ENCODE results near the gene WDR59.
"Not testable (repeated sequence)": the region's sequence is repeated elsewhere in the genome, so short reads cannot be mapped to it uniquely, and the experiment has no call there.

The WDR59 gene

DNA sequence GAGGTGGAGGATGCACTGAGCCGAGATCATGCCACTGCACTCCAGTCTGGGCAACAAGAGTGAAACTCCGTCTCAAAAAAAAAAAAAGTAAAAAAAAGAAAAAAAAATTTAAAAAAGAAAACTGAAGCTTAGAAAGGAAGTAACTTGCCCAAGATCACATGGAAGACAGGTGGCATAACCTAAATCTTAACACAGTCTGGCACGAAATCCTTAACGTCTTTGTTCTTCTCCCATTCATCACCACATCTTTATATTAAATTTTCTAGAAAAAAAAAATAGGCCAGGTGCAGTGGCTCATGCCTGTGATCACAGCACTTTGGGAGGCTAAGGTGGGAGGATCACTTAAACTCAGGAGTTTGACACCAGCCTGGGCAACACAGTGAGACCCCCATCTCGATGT lies 9.3 kb downstream of the WDR59 start:
- DNase-seq = no peak

GRCh38 chr16:74973304-74973703 lies 11.6 kb downstream of the WDR59 start:
- DNase-seq = no peak

DNA sequence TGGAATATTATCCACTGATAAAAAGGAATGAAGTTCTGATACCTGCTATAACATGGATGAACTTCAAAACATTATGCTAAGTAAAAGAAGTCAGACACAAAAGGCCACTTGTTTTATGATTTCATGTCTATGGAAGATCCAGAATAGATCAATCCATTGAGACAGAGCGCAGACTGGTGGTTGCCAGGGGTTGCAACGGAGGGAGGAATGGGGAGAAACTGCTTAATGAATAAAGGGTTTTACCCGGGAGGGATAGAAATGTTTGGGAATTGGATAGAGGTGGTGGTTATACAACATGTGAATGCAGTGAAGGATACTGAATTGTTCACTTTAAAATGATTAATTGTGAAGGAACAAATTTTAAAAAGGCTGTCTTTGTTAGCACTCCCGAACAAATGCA lies 30.2 kb downstream of the WDR59 start:
- no peak for DNase-seq

DNA sequence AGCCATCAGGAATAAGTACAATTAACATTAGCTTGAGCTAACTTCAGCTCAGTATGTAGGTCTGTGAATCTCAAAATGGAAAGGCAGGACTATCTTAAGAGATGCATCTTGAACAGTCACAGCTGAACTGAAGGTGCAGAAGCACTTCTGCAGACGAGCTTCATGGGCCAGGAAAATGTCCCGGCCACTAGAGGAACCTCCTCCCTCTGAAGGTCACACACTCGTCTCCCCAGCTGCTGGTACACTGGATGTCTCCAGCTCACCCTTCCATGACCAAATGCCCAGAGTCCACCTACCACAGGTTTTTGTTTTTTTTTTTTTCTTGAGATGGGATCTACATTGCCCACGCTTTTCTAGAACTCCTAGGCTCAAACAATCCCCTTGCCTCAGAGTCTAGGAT lies 33.2 kb downstream of the WDR59 start:
- DNase-seq = no peak

GRCh38 chr16:74951206-74951605 lies 33.7 kb downstream of the WDR59 start:
- DNase-seq = no peak

- no peak for DNase-seq
These were observed 34.4 kb downstream of the WDR59 start for GRCh38 chr16:74950511-74950910.

GRCh38 chr16:74949309-74949708 lies 35.6 kb downstream of the WDR59 start:
- DNase-seq = no peak

- no peak for DNase-seq
These were observed 40.5 kb downstream of the WDR59 start for GRCh38 chr16:74944466-74944865.

DNA sequence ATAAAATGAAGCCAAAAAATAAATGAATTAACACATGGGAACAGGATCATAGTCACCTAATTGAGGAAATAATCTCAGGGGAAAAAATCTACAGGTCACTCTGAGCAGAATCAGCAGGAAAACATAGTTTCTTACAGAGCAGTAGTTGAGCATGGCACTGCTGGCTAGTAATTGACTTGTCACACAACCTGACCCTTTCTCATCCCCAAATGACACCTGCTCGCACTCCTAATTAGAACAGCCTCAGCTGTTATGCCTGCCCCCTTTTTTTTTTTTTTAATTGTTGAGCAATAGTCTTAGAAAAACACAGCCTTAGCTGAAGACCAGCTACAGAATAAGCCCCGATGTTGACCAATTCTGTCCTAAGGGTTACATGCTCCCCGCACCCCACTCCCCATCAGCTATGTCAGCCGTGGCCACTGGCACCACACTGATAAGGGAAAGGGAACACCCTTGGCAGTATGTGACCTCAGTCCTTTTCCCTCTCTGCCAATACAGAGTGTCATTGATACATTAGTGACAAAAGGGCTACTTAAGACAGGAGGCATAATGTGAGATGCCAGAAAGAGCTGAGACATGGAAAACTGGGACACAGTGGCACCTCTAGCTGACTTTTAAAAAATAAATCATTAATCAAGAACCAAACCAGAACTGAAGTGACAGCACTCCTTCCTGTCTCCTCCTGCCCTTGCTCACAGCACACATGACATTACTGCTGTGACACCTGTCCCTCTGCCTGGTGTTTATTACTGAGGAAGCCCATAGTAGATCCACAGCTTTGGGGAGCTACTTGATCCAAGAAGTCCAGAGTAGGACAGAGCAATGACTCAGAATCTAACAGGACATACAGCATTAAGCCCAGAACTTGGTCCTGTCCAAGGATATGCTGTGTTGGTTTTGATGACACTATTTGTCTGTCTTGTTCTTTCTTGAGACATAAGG lies 41.7 kb downstream of the WDR59 start:
- DNase-seq = no peak

DNA sequence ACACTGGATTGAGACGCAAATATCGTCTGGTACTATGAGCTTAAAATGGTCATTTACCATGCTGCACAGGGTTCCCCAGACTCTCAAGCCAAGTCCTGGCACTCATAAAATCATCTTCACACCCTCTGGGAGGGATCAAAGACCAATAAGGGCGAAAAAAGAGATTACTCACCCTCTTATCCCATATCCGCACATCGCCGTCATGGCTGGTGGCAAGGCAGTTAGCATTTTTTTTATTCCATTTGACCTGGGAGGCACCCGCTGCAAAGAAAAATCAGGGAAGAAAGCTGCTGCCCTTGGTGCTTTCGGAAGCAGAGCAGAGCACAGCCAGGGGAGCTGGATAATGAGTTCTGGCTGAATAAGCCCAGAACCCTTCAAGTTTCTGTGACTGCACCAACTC lies 42.4 kb downstream of the WDR59 start:
- DNase-seq = no peak

- no peak for DNase-seq
These were observed 45.2 kb downstream of the WDR59 start for GRCh38 chr16:74939688-74940087.

DNA sequence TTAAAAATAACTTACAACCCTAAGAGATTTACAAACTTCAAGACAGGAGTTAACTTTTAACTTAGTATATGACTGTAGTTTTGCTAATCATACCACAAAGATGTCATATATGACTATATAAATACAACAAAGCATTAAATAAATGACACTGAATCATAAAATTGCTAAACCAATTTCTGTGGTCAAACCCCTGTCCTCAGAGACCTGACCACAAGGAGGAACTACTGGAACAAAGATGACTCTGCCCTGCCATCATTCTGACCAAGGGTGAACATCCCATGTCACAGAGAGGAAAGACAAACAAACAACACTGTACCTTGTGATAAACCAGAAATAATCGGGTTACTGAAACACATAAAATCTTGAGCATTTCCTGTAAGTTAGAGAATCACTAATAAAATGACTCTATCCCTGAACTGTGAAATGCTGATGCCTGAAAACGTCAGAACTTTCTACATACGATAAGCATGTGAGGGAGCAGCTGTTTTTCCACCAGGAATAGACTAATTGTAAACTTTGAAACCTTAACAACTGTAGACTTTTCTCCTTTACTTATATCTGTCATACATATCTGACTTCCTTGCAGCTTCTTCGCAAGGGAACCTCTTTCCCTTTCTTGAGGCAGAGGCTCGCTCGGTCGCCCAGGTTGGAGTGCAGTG lies 47.9 kb downstream of the WDR59 start:
- DNase-seq = no peak

DNA sequence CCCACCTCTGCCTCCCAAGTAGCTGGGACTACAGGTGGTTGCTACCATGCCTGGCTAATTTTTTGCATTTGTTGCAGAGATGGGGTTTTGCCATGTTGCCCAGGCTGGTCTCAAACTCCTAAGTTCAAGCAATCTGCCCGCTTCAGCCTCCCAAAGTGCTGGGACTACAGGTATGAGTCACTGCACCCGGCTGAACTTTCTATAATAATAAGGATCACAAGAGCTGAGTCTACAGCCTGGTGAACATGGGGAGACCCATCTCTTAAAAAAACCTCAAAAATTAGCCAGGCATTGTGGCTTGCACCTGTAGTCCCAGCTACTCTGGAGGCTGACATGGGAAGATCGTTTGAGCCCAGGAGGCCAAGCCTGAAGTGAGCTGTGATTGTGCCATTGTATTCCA lies 53.5 kb downstream of the WDR59 start:
- no peak for DNase-seq

DNA sequence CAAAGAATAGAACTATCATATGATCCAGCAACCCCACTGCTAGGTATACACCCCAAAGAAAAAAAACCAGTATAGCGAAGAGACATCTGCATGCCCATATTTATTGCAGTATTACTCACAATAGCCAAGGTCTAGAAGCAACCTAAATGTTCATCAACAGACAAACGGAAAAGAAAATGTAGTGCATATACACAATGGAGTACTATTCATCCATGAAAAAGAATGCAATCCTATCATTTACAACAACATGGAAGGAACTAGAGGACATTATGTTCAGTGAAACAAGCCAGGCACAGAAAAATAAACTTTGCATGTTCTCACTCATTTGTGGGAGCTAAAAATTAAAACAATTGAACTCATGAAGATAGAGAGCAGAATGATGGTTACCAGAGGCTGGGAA lies 55.3 kb downstream of the WDR59 start:
- no peak for DNase-seq

DNA sequence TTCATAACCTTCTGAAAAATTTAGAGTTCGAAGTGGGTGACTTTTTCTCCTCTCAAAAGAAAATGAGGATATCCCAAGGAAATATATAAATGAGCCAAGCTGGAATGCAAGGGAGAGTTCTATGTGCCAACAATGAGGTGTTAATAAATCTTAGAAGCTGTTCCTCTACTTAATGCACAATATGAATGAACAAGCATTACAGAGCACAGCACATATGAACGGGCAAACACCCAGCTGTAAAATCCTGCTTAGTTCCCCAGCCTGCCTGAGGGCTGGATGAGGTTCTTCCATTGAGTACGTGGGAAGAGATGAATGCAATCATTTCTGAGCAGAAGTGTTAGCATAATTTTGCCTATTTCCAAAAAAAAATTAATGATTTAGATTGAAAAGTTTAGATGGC lies 58.1 kb downstream of the WDR59 start:
- DNase-seq = no peak

- DNase-seq = no peak
These were observed 61.0 kb downstream of the WDR59 start for GRCh38 chr16:74923766-74924460.

- no peak for DNase-seq
These were observed 62.5 kb downstream of the WDR59 start for GRCh38 chr16:74922150-74923138.

- no peak for DNase-seq
These were observed 63.9 kb downstream of the WDR59 start for GRCh38 chr16:74921051-74921450.

GRCh38 chr16:74909665-74910064 lies 75.3 kb downstream of the WDR59 start:
- DNase-seq = no peak

- not testable (repeated sequence) for DNase-seq
These were observed 76.2 kb downstream of the WDR59 start for GRCh38 chr16:74908759-74909158.

DNA sequence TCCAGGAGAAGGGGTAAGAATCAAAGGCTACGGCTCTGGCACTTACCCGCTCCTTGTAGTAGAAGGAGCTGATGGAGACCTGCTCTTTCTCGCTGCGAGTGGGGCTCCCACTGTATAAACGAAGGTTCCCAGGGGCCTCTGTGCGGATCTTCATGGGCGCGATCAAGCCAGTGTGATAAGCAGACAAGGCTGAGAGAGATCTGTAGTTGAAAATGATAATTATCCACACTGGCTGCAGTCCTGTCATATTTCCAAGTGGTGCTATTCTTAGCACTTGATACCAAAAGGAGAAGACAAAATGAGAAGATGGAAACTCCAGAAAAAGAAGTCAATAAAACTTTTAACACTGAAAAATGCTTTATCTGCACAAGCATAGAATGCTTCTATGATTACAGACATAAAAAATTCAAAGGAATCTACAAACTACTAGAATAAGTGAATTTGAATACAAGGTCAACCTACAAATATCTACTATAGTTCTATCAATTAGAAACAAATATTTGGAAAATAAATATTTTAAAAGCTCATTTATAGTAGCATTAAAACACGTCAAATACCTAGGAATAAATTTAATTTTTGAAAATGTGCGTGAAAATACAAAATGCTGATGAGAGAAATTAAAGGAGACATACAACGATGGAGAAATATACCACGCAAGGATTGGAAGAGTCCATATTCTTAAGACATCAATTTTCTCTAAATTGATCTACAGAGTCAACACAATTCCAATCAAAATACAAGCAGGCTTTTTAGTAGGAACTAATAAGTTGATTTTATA lies 80.8 kb downstream of the WDR59 start:
- DNase-seq = no peak

DNA sequence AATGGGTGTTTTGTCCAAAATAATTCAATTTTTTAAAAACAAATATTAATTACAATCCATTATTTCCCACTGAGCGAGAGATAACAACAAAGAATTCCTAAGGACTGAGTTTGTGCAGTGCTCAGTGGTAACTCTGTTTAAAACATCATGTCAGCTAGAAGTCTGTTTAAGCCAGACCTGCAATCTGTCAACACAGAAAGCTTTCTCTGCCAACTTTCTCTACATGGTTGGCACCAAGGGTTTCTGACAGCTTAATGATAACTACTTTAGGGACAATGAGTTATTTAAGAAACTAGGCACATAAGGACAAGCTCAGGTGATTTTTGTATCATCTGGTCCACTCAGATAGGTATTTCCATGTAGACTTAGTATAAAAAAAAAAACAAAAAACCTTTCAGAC lies 81.8 kb downstream of the WDR59 start:
- DNase-seq = no peak
